ENCODE data around the gene DOC2B. TPM values are rescaled to one million over a fixed set of nuclear protein-coding genes. Genes with fewer than 3 reads are reported as not detected.

DOC2B gene
- total and polyA plus RNA-seq, 9 of the 15 experiments (the other 6 are each of a cell fraction or from before 2014, with no cell fraction given), result 0.02 TPM; not detected in 8

DNA sequence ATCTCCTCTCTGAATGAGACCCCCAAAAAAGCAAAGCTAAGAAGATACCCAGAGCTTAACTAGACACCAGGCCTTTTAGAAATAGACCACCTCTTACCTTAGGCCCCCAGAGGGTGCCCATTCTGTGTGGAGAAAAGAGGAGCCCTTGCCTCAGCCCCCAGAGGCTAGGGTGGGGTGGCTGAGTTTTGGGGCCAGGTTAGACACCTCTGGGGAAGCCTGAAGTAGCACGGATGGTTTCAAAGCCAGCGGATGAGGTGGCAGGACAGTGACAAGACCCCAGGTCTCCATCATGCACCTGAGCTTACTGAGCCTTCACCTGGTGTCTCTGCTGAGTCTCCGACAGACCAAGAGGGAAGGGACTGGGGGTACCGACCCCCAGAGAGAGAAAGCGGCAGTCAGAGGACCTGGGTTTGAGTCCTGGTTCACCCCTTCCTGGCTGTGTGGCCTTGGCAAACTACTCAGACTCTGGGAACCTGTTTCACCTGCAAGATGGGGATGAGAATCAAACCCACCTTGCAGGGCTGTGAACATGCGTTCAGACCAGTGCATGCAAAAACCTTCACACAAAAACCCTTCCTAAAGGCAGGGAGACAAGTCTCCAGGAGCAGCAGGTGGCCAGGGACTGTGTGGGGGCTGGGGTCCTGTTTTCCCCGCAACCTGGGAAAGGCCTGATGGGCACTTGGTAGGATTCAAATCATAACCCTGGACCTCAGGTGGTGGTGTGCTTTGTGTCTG, 36.3 kb downstream of the DOC2B start:
- Histone ChIP-seq H4K20me1 (replicated peaks; ENCODE audit: control insufficient read depth, insufficient read depth, low read length) (no peaks in the 10 kb centered on the region), H3K27ac (ENCODE audit: extremely low read depth, low read depth, low read length) (no peak overlapping the region), H3K4me3 (no peak overlapping the region), H3K79me2 (ENCODE audit: control insufficient read depth, insufficient read depth, low read length) (no peaks in the 10 kb centered on the region), H3K27me3 (ENCODE audit: control insufficient read depth in 2 of 2, insufficient read depth in 2 of 2, low read length in 2 of 2) (peaks cover 0 to 10% of the 10 kb centered on the region in 2 experiments; a peak in 2 of 5 replicates), H3K9me1 (ENCODE audit: control insufficient read depth, insufficient read depth, low read length) (no peaks in the 10 kb centered on the region), H3K36me3 (ENCODE audit: control insufficient read depth, insufficient read depth, low read length) (no peaks in the 10 kb centered on the region), H3K9ac (ENCODE audit: insufficient read depth in 1 of 2, low read depth in 2 of 2, low read length in 2 of 2) (no peak overlapping the region), H3K4me2 (ENCODE audit: insufficient read depth, low read length) (no peak overlapping the region), H2AFZ (ENCODE audit: low read depth, low read length) (no peak overlapping the region), H3K4me1 (replicated peaks in 1 of 2; ENCODE audit: control insufficient read depth in 2 of 2, insufficient read depth in 2 of 2, low read length in 2 of 2) (no peaks in the 10 kb centered on the region; a peak in 1 of 5 replicates), H3K9me3 (replicated peaks; ENCODE audit: control insufficient read depth, insufficient read depth, low read depth, low read length) (no peaks in the 10 kb centered on the region)
- ATAC-seq (no peak), DNase-seq (ENCODE audit: extremely low read depth in 1 of 4, low spot score in 3 of 4) (no peak), FAIRE-seq (no peak)
- POLR2A ChIA-PET, result interaction anchor here (0.6 kb wide), 1 partner anchor 637 kb away, joined by 3 read pairs; no protein-coding TSS in a partner anchor
- no TSS peak for BruUV-seq (replicated peaks)
- CTCF ChIA-PET (ENCODE audit: low intra/inter-chr PET ratio), result interaction anchor here (0.7 to 0.9 kb wide), 2 partner anchors 55 to 241 kb away, joined by 3 to 4 read pairs; no protein-coding TSS in a partner anchor
- intact Hi-C loops (cut with micrococcal nuclease) (no loop called here), in situ Hi-C loops (cut with MboI) (no loop called here)
- 9% methylated on average over 4 of the region's 7 CpGs for WGBS (ENCODE audit: insufficient coverage, low coverage, missing lambda C conversion rate)
- TF ChIP-seq, protein P1, sequence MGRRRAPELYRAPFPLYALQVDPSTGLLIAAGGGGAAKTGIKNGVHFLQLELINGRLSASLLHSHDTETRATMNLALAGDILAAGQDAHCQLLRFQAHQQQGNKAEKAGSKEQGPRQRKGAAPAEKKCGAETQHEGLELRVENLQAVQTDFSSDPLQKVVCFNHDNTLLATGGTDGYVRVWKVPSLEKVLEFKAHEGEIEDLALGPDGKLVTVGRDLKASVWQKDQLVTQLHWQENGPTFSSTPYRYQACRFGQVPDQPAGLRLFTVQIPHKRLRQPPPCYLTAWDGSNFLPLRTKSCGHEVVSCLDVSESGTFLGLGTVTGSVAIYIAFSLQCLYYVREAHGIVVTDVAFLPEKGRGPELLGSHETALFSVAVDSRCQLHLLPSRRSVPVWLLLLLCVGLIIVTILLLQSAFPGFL (CRISPR knock-in tag; IDR thresholded peaks at IDR 0.05), result no peak
- TF ChIP-seq TOE1 (IDR thresholded peaks at IDR 0.05; ENCODE audit: borderline replicate concordance) (no peak), TOE1 (CRISPR knock-in tag; IDR thresholded peaks at IDR 0.05; ENCODE audit: borderline replicate concordance, low read depth) (no peak), ZNF717 (CRISPR knock-in tag; IDR thresholded peaks at IDR 0.05) (no peak), TRIM28 (IDR thresholded peaks at IDR 0.05) (no peak), BDP1 (IDR thresholded peaks at IDR 0.05; ENCODE audit: insufficient read depth, insufficient read length) (no peak), ZNF699 (CRISPR knock-in tag; IDR thresholded peaks at IDR 0.05; ENCODE audit: insufficient replicate concordance) (no peak), SAFB (IDR thresholded peaks at IDR 0.05; ENCODE audit: borderline replicate concordance, low read depth, low read length) (no peak), NUFIP1 (IDR thresholded peaks at IDR 0.05; ENCODE audit: partially characterized antibody) (no peak), CREBBP (IDR thresholded peaks at IDR 0.05; ENCODE audit: low read depth, low read length) (no peak)
